GM18870 (cell line): ENCODE data around the gene EVL.
A peak's percentile ranks its signal among the peaks of the same experiment; 100 is the strongest.

Source experiments
- ATAC-seq: cut with Tn5 transposase; IDR thresholded peaks from one replicate; pipeline ENCODE4 v1.9.1; 2021; ENCODE audit warnings: moderate library complexity; ENCODE audit not compliant: unreplicated experiment

EVL gene

DNA sequence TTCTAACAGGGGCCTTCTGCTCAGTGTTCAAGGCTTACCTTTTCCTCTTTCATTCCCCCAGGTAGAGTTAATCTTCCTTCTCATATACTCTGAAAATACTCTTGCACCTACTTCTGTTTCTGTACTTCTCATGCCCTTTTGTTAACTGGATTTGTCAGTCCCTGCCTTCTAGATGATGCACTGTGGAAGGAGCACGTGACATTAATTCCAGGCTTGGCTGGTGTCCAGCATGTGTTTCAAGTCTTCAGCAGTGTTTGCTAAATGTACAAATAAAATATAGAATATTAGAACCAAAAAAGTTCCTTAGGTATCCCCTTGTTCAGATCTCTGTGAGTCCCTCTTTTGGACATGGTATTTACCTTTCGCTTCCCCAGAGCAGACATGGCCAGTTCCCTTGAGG lies 27.9 kb upstream of the EVL start:
- no peak for ATAC-seq

DNA sequence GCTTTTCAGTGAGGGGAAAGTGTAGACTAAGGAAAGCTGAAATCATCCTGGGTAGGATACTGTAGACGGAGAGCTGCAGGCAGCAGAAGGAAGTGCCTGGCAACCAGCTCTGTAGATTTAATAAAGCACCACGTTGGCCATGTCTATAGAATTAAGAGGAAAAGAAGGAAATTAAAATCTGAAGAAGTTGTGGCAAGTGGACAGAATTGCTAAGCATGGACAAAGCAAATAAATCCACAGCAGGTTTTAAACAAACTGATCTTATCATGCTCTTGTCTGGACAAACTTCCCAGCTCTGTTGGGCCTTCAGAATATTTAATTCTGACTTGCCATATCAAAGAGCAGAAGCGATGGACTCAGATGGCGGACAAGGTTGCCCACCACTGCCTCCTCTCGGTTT lies 27.2 kb upstream of the EVL start:
- ATAC-seq = no peak

DNA sequence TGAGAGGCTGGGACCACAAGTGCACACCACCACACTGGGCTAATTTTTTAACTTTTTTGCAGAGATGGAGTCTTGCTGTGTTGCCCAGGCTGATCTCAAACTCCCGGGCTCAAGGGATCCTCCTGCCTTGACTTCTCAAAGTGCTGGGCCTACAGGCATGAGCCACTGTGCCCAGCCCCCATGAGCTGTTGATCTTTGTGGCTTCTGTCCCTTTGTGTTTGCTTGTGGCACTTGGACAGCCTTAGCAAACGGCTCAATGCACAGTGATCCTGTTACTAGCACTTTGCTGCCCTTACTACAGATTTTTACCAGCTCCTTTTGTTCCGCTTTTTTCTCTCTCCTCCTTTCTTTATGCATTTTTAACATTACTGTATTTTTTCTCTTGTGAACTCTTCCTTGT lies 25.3 kb upstream of the EVL start:
- no peak for ATAC-seq

DNA sequence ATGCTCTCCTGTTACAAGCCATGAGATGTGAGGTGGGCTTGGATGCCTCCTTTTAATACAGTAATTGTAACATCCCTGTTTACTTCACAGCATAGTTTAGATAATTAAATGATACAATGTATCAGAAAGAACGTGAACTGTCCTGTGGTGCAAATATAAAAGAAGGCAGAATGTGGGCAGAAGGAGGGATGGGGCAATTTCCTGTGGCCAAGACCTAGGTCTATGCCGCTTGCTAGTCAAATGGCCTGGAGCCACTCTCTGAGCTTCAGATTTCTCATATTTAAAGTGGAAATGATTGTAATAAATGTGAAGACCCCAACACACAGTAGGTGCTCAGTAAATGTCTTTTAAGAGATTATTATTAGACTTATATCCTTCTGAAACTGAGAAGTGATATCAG lies 24.0 kb upstream of the EVL start:
- ATAC-seq = no peak

DNA sequence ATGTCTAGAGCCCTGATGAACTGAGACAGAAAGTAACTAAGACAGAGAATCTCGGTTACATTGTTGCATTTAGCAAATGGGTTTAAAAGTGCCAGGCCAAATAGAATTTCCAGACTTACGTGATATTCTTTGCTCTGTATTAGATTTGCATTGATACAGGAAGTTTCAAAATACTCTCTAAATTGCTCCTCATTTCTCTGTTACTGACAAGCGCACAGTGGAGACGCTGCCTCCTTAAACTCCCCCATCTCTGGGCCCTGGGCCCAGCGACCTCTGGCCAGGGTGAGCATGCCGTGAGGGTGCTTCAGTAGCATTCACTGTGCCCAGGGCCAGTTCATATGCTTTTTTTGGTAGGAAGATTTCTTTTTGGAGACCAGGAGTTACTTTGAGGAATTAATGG lies 22.9 kb upstream of the EVL start:
- no peak for ATAC-seq

DNA sequence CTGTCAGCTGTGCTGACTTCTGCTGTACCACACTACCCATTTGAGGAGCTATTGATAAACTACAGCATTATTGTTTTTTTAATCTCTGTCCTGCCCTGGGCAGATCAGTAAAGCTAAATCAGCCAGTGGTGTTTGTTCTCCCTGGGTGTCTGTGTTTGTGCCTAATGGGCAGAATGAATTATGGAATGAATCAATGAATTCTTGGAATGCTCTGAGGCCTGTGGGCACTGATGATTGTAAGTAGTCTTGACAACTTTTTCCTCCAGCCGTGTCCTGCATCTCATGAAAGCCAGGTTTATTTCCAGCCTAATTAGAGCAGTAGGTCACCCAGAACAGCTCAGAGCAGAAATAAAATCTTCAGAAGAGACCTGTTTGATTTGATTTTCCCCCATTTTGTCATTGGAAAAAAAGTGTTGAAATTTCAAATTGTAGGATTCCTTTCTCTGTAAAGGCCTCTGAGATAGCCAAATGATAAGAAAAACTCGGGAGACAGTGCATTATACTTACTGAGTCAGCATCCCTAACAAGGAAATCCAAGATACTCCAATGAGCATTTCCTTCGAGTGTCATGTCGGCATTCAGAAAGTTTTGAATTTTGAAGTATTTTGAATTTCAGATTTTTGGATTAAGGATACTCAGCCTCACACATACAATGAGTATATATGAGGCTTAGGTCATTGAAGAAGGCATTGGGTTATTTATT lies 19.4 kb upstream of the EVL start:
- no peak for ATAC-seq

DNA sequence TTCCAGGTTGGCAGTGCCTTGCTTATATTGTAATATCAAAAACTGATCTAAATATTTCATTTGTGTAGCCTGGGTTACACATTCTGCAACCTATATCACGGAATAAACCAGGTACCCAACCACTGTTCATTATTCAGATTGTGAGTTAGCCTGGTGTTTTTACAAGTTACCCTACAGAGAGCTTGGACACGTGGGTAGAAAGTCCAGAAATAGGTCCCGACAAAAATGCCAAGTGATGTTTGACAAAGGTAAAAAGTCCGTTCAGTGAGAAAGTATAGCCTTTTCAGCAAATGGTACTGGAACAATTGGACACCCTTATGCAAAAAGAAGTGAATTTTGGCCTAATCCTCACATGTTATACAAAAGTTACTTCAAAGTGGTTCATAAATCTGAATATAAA lies 17.6 kb upstream of the EVL start:
- no peak for ATAC-seq

DNA sequence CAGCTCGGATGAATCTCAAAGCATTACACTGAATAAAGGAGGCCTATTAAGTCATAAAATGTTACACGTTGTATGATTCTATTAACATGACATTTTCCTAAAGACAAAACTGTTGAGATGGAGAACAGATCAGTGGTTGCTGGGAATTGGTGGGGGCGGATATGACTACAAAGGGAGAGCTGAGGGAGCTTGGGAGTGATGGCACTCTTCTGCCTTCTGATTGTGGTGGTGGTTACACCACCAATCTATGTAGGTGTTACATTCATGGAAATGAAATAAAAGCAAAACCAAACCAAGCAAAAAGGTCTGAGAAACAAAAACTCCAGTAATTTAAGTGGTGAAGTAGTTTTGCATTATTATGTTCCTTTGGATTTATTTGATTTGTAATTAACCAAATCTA lies 16.4 kb upstream of the EVL start:
- ATAC-seq = no peak

DNA sequence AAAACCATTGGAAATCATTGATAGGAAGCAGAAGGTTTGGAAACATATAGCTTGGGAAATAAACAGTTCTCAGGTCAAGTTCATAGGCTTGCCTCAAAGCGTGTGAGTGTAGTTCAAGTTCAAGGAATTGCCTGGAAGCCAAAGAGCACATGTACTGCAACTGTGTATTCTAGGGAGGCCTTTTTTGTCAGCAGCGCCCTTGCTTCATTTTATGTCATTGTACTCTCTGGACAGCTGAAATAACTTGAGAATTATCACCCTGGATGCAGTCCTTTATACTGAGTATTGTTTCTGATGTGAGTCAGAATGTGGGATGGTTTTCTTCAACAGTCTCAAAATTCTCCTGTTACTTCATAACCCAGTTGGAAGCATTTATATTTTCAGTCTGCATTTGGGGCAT lies 16.0 kb upstream of the EVL start:
- ATAC-seq = no peak

DNA sequence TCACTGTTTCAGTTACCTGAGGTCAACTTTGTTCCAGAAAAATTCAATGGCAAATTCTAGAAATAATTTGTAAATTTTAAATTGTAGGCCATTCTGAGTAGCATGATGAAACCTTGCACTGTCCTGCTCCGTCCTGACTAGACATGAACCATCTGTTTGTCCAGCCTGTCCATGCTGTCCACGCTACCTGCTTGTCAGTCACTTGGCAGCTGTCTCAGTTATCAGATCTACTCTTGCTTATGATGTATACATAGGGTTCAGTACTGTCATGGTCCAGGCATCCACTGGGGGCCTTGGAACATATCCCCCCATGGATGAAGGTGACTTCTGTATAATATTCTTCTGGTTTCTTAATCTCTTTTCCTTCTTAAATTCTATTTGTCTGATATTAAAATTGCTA lies 14.1 kb upstream of the EVL start:
- no peak for ATAC-seq

DNA sequence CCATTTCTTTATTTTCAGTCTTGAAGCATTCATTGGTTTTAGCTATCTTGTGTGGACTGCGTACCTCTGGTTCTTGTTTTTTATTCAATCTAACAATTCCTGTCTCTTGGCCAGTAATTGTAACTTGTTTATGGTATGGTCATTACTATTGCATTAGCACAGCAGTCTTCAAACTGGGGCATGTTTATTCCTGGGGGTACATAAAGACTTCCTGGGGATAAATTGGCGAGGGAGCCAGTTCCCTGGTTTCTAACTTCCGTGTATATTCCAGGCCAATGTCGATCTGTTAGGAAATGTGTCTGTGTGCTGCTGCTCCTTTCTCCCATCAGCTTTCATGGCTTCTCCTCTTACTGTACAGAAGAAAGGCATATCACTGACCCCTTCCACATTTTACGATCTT lies 13.7 kb upstream of the EVL start:
- ATAC-seq = no peak

DNA sequence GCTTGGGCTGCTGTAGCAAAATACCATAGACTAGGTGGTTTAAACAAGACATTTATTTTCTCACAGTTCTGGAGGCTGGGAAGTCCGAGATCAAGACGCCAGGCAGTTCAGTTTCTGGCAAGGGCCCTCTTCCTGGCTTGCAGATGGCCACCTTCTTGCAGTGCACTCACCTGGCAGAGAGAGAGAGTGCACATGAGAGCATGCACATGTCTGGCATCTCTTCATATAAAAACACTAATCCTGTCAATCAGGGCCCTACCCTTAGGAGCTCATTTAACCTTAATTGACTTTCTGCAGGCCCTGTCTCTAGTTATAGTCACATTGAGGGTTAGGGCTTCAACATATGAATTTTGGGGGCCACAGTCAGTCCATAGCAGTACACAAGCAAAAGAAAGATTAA lies 12.4 kb upstream of the EVL start:
- ATAC-seq = no peak

DNA sequence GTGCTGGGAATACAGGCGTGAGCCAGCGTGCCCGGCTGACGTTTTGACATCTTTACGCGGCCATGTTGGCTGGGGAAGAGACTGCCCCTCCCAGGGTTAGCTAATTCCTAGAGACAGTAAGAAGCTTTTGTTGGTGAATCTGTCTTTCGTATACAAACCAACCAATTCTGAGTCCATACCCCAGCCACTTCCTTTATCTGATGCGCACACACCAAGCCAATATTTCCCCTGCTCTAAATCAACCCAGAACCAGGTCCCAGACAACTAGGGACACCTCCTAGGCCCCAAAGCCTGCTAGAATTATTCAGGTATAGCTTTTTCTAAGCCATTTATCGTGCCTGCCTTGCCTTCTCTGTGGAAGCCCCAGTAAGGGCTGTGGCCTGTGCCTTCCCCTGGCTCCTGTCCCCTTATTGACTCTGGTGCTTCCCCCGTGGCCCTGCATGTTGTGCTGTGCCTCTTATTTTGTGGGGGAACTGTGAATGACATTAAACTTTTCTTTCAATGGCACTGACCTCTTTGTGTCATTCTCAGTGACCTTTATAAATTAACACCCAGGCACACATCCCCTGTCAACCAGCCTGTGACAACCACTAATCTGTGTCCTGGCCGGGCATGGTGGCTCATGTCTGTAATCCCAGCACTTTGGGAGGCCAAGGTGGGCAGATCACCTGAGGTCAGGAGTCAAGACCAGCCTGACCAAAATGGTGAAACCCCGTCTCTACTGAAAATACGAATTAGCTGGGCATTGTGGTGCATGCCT lies 10.7 kb upstream of the EVL start:
- no peak for ATAC-seq

DNA sequence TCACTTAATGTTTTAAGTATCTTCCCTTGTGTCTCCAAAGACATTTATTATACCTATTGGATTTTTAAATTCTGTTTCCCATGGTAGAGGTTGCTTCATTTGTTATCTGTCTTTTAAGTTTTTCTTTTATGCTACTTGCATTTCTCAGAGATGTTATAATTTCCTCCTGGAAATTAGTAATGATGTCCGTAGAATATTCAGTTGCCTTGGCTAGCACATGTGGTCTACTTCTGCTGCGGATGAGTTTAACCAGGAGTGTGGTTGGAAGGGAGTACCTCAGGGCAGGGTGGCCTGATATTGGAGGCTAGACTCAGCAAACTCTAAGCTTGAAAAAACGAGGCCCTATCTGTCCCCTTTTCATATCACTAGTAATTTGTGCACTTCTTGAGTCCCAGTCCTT lies 8.8 kb upstream of the EVL start:
- ATAC-seq = no peak

DNA sequence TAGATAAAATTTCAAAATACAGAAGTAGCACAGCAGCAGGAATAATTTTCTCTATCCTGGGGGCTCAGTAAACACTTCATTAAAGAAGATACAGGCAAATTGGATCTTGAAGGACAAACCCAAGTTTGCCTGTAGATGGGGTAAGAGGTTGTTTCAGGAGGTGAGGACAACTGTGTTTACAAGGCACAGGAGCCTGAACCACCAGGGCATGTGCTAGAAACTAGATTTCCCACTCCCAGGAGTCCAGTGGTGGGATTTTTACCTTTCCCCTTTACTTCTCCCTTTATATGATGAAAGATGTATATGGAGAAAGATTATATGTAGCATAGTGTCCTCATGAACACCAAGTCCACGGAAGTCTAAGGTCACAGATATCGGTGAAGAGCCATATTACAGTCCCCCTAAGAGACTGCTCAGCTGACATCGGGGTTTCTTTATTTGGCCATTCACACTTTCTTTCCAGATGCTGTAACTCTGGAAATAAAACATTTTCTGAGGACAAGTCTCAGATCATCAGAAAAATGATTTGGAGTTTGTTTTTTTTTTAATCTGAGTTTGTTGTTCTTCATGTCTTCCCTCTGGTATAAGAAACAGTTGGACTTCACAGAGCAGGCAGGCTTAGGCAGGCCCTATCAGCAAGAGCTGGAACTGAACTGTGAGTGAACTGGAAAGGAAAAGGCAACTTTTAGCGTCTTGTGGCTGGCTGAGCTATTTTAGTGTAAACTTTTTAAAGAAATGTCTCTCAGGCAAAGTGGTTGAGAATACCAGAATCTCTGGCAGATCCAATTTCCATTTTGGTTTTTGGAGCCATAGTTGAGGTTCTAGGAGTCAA lies 8.0 kb upstream of the EVL start:
- ATAC-seq = no peak

DNA sequence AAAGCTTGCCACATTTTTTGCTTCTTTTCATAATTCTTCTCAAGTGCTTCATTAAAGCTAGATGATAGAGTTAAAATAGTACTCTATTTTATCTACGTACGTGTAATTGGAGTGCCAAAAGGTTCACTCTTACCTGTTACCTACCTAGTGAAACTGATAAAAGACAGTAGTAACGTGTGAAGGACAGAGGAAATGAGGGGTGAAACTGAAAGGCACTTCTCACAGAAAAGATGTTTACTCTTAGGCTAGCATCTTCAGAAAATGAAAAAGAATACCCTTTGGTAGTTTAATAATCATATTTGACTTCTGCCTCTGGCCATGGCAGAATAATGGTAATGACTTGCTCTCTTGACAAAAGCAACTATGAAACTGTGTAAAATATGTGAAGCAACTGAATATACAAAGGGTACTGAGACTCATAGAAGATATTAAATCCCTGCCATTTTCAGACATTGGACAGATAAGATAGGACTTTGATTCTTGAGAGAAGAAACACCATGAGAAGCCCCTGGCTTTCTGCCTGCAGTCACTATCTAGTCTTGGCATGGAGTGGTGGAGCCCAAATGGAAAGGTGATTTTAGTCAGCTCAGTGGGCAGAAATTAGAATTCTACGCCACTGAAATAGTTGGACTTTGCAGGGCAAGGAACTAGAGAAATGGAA lies 6.3 kb upstream of the EVL start:
- ATAC-seq = peak; percentile 82

DNA sequence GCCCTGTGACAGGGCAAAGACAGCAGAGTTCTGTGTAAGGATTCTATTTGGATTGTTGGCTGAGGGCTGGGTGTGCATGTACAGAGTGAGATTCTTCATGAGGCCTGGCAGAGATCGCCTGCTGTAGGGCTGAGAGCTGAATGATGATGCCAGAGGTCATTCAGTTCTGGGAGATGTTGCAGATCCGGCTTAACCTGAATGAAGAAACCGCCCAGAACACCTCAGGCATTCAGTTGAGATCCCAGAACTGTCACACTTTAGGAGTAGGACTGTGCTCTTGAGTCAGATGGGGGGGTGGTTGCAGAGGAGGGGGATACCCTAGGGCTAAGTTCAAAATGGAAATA lies 5.8 kb upstream of the EVL start:
- no peak for ATAC-seq

DNA sequence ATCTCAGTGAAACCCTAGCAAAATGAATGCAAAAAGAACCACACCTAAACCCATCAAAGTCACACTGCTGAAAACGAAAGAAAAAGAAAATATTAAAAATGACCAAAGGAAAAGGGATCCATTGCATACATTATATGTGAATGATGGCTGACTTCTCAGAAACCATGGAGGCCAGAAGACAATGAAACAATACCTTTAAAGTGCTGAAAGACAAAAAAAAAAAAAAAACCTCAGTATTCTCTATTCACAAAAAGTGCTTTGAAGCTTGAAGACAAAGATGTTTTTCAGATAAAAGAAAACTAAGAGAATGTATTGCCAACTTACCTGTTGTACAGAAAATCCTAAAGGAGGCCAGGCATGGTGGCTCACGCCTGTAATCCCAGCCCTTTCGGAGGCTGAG lies 4.5 kb upstream of the EVL start:
- no peak for ATAC-seq

DNA sequence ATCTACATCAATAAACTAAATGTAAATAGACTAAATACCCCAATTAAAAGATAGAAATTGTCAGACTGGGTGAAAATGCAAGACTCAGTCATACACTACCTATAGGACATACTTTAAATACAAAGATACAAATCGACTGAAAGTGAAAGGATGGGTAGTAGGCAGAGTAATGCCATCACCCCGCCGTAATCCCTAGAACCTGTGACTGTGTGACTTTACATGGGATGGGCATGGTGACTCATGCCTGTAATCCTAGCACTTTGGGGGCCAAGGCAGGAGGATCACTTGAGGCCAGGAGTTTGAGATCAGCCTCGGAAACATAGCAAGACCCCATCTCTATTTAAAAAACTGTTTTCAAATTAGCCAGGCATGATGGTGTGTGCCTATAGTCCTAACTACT lies 2.6 kb upstream of the EVL start:
- ATAC-seq = no peak

DNA sequence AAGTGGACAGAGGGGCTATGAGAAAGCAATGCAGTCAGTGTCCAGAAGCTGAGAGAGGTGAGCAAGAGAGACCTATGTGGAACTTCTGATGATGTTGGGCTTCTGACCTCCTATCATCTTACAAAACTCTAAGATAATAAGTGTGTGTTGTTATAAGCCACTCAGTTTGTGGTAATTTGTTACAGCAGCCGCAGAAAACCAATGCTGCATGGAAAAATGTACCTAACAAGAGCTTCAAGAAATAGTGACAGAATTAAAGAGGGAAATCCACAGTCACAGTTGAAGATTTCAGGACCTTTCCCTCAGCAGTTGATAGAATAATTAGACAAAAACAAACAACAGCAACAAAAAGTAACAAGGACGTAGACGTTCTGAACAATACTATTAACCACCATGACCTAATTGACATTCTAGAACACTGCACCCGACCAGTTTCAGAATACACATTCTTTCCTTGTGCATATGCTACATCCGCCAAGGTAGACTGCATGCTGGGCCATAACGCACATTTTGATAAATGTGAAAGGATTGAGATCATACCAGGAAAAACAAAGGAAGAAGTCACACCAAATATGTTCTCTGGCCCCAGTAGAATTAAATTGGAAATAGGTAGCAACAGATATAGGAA lies 1.8 kb upstream of the EVL start:
- ATAC-seq = no peak
